Measurements from ENCODE around the gene YJEFN3.
A peak's percentile ranks its signal among the peaks of the same experiment; 100 is the strongest.

Gene YJEFN3

DNA sequence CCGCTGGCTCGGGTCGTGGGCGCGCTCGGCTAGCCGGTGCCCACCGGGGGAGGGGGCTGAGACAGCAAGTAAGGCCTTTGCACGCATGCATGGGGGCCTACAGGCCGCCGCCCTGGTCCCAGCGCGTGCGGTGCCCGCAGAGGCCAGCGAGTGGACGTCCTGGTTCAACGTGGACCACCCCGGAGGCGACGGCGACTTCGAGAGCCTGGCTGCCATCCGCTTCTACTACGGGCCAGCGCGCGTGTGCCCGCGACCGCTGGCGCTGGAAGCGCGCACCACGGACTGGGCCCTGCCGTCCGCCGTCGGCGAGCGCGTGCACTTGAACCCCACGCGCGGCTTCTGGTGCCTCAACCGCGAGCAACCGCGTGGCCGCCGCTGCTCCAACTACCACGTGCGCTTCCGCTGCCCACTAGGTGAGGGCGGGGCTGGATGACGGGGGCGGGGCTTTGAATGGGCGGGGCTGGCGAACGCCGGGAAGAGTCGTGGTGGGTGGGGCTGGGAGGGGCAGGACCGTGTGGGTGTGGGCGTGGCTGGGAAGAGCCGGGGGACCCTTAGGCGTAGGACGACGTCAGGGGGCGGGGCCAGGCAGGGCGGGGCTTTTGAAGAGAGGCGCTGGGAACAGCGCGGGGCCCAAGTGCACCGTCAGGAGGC, 11.5 kb downstream of the YJEFN3 start:
- DNase-seq = no peak

GRCh38 chr19:19540715-19541515, 12.2 kb downstream of the YJEFN3 start:
- no peak for DNase-seq

- no peak for DNase-seq
Observed at GRCh38 chr19:19541616-19542015, 12.9 kb downstream of the YJEFN3 start.

DNA sequence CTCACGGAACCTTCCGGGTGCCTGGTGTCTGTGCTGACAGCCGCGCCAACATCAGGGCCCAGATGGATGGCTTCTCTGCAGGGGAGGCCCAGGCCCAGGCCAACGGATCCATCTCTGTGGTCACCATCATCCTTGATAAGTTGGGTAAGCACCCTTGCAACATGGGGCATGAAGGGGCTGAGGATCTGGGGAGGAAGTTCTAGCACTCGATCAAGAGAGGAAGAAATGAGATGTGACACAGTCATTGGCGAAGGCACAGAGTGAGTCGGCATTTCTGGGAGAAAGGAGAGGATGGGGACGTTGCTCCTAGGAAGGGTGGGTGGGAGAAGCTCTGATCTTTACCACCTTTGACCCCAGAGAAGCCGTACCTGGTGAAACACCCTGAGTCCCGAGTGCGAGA, 13.8 kb downstream of the YJEFN3 start:
- peak; percentile 91 for DNase-seq

DNA sequence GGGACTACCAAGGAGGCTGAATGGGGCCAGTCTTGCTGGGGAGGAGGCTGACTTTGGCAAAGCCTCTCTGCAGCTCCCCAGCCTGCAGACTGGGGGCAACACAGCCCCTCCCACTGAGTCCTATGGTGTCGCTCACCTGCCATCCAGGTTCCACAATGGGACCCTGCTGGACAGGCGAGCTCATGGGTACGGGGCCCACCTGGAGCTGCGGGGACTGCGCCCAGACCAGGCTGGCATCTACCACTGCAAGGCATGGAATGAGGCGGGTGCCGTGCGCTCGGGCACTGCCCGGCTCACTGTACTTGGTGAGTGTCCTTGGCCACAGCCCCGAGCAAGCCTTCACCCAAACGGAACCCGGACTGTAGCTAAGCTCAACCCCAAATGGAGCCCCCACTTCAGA, 14.4 kb downstream of the YJEFN3 start:
- DNase-seq = no peak

GRCh38 chr19:19543640-19544039, 14.9 kb downstream of the YJEFN3 start:
- DNase-seq = no peak

DNA sequence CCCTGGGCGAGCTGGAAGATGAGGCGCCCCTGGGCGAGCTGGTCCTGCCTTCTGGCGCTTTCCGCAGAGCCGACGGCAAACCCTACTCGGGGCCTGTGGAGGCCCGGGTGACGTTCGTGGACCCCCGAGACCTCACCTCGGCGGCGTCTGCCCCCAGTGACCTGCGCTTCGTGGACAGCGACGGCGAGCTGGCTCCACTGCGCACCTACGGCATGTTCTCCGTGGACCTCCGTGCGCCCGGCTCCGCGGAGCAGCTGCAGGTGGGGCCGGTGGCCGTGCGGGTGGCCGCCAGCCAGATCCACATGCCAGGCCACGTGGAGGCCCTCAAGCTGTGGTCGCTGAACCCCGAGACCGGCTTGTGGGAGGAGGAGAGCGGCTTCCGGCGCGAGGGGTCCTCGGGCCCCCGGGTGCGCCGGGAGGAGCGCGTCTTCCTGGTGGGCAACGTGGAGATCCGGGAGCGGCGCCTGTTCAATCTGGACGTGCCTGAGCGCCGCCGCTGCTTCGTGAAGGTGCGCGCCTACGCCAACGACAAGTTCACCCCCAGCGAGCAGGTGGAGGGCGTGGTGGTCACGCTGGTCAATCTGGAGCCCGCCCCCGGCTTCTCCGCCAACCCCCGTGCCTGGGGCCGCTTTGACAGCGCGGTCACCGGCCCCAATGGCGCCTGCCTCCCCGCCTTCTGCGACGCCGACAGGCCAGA, 15.7 kb downstream of the YJEFN3 start:
- DNase-seq = no peak

DNA sequence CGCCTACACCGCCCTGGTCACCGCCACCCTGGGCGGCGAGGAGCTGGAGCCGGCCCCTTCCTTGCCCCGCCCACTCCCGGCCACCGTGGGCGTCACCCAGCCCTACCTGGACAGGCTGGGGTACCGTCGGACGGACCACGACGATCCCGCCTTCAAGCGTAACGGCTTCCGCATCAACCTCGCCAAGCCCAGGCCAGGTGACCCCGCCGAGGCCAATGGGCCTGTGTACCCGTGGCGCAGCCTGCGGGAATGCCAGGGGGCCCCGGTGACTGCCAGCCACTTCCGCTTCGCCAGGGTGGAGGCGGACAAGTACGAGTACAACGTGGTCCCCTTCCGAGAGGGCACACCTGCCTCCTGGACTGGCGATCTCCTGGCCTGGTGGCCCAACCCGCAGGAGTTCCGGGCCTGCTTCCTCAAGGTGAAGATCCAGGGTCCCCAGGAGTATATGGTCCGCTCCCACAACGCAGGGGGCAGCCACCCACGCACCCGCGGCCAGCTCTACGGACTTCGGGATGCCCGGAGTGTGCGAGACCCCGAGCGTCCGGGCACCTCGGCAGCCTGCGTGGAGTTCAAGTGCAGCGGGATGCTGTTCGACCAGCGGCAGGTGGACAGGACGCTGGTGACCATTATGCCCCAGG, 16.4 kb downstream of the YJEFN3 start:
- no peak for DNase-seq

DNA sequence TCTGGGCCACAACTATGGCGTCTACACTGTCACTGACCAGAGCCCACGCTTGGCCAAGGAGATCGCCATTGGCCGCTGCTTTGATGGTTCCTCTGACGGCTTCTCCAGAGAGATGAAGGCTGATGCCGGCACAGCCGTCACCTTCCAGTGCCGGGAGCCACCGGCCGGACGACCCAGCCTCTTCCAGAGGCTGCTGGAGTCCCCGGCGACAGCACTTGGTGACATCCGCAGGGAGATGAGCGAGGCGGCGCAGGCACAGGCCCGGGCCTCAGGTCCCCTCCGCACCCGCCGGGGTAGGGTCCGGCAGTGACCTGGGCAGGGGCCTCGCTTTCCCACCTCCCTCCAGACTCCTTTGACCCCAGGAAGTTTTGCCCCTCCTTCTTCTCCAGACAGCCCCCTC, 17.0 kb downstream of the YJEFN3 start:
- no peak for DNase-seq

DNA sequence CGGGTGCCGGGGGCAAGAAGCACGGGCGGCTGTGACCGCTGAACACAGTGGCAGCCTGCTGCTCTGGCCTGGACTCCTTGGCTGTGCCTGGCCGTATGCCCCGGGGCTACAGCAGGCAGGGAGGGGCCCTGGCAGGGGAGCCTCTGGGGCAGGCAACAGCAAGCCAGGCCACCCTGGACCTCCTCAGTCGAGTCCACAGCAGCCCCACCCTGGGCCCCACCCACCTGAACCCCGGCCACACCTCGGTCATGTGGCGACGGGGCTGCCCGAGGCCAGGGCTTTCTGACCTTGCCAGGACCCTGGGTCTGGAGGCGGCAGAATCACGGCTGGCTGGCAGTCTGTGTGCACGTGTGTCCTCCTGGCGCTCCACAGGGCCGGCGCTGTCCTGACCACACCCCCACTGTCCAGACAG, 18.0 kb downstream of the YJEFN3 start:
- DNase-seq = no peak

DNA sequence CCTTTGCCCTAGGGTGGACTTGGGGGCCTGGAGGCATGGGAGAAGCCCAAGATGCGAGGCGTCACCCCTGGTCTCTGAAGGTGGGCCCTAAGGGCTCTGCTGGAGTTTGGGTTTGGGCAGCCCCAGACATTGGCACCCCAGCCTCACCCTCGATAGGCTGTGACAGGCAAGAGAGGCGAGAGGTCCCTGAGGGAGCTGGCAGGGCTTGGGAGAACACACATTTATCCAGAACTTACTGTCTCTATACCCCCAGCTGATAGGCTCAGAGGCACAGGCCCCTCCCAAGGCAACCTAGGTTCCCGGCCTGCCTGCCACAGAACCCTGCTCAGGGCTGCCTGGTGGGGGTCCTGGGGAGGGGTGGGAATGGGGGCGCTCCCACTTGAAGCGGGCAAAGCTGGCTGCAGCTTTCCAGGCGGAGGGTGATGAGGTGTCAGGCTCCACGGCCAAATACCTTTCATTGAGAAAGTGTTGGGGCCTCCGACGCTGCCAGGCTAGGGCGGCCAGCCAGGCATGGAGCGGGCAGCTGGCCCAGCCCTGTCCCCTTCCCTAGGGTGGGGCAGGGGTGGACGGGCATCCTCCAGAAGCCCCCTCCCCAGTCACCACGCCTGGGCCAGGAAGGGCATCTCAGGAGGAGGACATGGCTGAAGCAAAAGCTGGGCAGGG, 19.1 kb downstream of the YJEFN3 start:
- DNase-seq = no peak

GRCh38 chr19:19548915-19549759, 20.4 kb downstream of the YJEFN3 start:
- peak; percentile 68 for DNase-seq

GRCh38 chr19:19549804-19550464, 21.2 kb downstream of the YJEFN3 start:
- no peak for DNase-seq

DNA sequence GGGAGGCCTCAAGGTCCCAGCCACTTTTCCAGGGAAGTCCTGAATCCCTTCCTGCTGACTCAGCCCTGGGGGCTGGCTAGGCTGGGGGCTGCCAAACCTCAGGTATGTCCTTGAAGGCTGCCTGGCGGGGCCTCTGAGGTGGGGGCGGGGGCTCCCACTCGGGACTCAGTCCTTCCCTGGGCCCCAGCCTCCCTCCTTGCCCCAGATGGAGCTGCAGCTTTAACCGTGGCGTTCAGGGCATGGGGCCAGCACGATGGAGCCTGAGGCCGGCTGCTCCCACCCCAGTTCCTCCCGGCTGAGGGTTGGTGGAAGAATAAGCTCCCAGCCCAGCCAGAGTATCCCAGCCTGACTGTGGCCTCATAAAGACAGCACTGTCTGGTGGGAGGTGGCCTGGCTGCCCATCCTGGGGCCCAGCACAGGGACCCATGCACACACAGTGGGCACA, 21.8 kb downstream of the YJEFN3 start:
- DNase-seq = no peak

DNA sequence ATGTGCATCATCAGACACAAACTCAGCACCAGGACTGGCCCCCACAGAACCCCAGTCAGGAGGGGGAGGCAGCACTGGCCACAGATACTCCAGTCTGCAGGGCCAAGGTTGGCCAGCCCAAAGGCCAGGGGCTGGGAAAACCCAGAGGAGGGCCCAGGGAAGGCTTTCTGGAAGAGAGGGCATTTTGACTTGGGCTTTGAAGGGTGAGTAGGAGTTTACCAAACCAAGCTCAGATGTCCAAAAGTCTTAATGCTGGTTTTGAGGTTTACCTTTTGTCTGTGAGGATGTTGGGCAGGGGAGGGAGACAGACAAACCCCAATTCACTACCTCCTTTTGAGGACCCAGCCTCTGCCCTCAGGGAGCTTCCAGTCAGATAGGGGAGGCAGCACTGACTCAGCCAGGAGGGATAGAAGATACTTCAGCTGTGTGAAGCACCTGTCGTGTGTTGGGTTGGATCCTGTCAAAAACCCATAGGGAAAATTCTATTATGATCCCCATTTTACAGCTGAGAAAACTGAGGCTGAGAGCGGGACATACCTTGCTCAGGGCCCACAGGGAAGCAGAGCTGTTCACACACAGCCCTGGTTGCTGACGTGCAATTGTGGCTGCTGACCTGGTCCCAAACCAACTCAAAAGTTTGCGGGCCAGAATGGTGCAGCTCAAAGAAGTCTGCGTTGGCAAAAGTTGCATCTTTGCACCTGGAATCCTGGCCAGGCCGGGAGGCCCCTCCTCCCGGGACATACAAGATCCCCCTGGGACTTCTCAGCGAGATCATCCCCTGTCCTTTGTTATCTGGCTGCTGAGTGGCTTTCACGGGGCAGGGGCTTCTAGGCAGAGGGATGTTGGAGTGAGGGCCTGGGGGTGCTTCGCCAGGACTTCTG, 22.5 kb downstream of the YJEFN3 start:
- no peak for DNase-seq

- no peak for DNase-seq
Observed at GRCh38 chr19:19551853-19552192, 23.1 kb downstream of the YJEFN3 start.

DNA sequence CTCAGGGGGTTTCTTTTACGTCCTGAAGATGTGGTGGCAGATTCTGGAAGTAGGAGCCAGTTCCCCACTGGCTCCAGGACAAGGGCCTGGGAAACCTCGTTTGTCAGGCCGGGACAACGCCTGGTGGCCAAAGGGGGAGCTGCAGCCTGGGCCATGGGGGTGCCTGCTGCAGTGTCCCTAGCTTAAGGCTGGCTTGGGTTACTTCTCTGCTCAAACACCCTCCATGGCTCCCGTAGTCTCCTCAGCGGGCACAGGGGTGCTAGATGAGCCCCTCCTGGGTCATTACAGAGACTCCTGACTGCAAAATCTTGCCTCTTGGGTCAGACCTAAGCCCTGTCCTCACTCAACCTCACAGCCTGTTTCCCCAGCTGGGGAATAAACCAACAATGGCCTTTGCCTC, 24.1 kb downstream of the YJEFN3 start:
- DNase-seq = peak; percentile 31

DNA sequence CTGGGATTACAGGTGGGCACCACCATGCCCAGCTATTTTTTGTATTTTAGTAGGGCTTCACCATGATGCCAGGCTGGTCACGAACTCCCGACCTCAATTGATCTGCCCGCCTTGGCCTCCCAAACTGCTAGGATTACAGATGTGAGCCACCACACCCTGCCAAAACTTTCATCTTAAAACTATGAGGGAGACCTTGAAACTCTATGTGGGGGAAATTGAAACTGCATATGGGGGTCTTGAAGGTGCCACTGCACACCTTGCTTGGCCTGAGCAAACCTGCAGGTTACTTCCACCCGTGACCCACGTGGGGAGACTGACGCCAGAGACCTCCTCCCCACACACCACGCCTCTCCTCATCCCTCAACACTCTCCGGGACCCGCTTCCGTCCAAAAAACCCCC, 25.0 kb downstream of the YJEFN3 start:
- DNase-seq = no peak

- no peak for DNase-seq
Observed at GRCh38 chr19:19554074-19555023, 25.6 kb downstream of the YJEFN3 start.

Data from MV-4-11 (cell line).